ENCODE measurements around the gene EARS2. TPM values are rescaled to one million over a fixed set of nuclear protein-coding genes. Genes with fewer than 3 reads are reported as not detected.

Gene EARS2
- total and polyA plus RNA-seq, 2 of the 4 experiments (the other 2 are of a cell fraction), result 28.1 to 37.8 TPM

- Histone ChIP-seq H3K9me1 (ENCODE audit: insufficient read depth, low read length) (peaks cover 3% of the 10 kb centered on the region; the same call in 1 of the 2 replicates), H3K18ac (ENCODE audit: low read depth, low read length) (no peak overlapping the region), H3K14ac (replicated peaks; ENCODE audit: low read depth, low read length) (no peak overlapping the region), H3K4me1 (ENCODE audit: control insufficient read depth, insufficient read depth, low read length) (no peaks in the 10 kb centered on the region), H3K23ac (ENCODE audit: low read depth, low read length) (no peak overlapping the region), H2BK15ac (ENCODE audit: low read depth, low read length) (no peak overlapping the region), H4K91ac (ENCODE audit: insufficient read depth, low read depth, low read length) (no peak overlapping the region), H4K20me1 (ENCODE audit: insufficient read depth, low read length) (peaks cover 18% of the 10 kb centered on the region), H3K4ac (ENCODE audit: low read depth, low read length) (no peak overlapping the region), H3K27me3 (ENCODE audit: control insufficient read depth, insufficient read depth, low read length) (no peaks in the 10 kb centered on the region), H3K27ac (ENCODE audit: insufficient read depth, low read length) (no peak overlapping the region), H3K9ac (ENCODE audit: low read depth, low read length) (no peak overlapping the region), H4K5ac (ENCODE audit: low read depth, low read length) (no peak overlapping the region), H3K56ac (ENCODE audit: extremely low read depth, insufficient read depth, low read length) (no peak overlapping the region), H3K79me1 (ENCODE audit: low read depth in 1 of 2, low read length in 2 of 2) (peaks cover 8 to 22% of the 10 kb centered on the region in 2 experiments), H2AK5ac (ENCODE audit: low read depth, low read length) (no peak overlapping the region), H3K4me3 (ENCODE audit: insufficient read depth, low read depth, low read length) (no peak overlapping the region), H3K36me3 (ENCODE audit: control insufficient read depth, insufficient read depth, low read length) (peaks cover 68% of the 10 kb centered on the region), H4K8ac (ENCODE audit: low read depth in 2 of 2, low read length in 2 of 2) (no peak overlapping the region), H2BK120ac (ENCODE audit: low read depth, low read length) (no peak overlapping the region), H3K4me2 (ENCODE audit: low read depth, low read length) (no peak overlapping the region), H2AK9ac (replicated peaks; ENCODE audit: low read depth, low read length, poor library complexity) (no peak overlapping the region), H2BK20ac (ENCODE audit: low read depth, low read length) (no peak overlapping the region), H2AFZ (replicated peaks; ENCODE audit: low read length, poor library complexity) (no peak overlapping the region), H2BK5ac (ENCODE audit: low read depth, low read length, poor library complexity, severe bottlenecking) (no peak overlapping the region), H3K9me3 (ENCODE audit: control insufficient read depth, insufficient read depth, low read length) (no peaks in the 10 kb centered on the region)
- ATAC-seq (ENCODE audit: low read depth) (no peak), DNase-seq (no peak)
- in situ Hi-C loops (cut with MboI; ENCODE audit: low sequenced_read_pairs) (loop anchor here (5.0 kb wide), 2 partner anchors 50 kb away; no protein-coding TSS in a partner anchor), intact Hi-C loops (cut with micrococcal nuclease) (no loop called here), dilution Hi-C loops (cut with HindIII; ENCODE audit: low sequenced_read_pairs, unreplicated experiment) (no loop called here)
- BruUV-seq (replicated peaks), result no TSS peak
- TF ChIP-seq RAD21 (IDR thresholded peaks at IDR 0.05; ENCODE audit: low read length) (no peak), POLR2A (IDR thresholded peaks at IDR 0.05; ENCODE audit: low read depth, low read length) (no peak), MAFK (IDR thresholded peaks at IDR 0.05; ENCODE audit: low read depth, low read length) (no peak), USF2 (IDR thresholded peaks at IDR 0.05; ENCODE audit: low read depth, low read length) (no peak), SMC3 (IDR thresholded peaks at IDR 0.05; ENCODE audit: low read depth, low read length) (no peak), RFX5 (IDR thresholded peaks at IDR 0.05; ENCODE audit: low read depth, low read length) (no peak), ELK1 (IDR thresholded peaks at IDR 0.05; ENCODE audit: borderline replicate concordance, low read depth, low read length) (no peak), RCOR1 (IDR thresholded peaks at IDR 0.05; ENCODE audit: insufficient replicate concordance, low read length) (no peak), CEBPB (IDR thresholded peaks at IDR 0.05; ENCODE audit: low read depth, low read length) (no peak), FOS (IDR thresholded peaks at IDR 0.05; ENCODE audit: low read depth, low read length) (no peak), NFE2L2 (IDR thresholded peaks at IDR 0.05; ENCODE audit: low read depth, low read length) (no peak), CTCF (conservative IDR thresholded peaks at IDR 0.05; ENCODE audit: low read depth, low read length) (no peak), CHD1 (IDR thresholded peaks at IDR 0.05; ENCODE audit: low read depth, low read length) (no peak), MXI1 (IDR thresholded peaks at IDR 0.05; ENCODE audit: borderline replicate concordance, low read depth, low read length) (no peak), MAZ (IDR thresholded peaks at IDR 0.05; ENCODE audit: borderline replicate concordance, low read depth, low read length) (no peak), BHLHE40 (IDR thresholded peaks at IDR 0.05; ENCODE audit: low read depth, low read length) (no peak)
- ChIA-PET CTCF (no interaction called here), POLR2A (ENCODE audit: unreplicated experiment) (no interaction called here)
- WGBS, 2 experiments (ENCODE audit: extremely low coverage in 2 of 2, insufficient read length in 1 of 2), result 90% methylated on average over 2 of the region's 5 CpGs; no CpG with 5 or more reads in 1 of the 2 experiments
Measured at GRCh38 chr16:23571895-23572294, 14.7 kb upstream of the EARS2 start.
